OCI-LY1 (cell line): ENCODE data around the gene PCSK4.

Source experiments
- CTCF ChIP-seq: fragments of 200-600 bp; sonication (generic), shearing (Covaris generic); IDR thresholded peaks from 2 replicates; pipeline ENCODE4 v1.5.1; 2017; ENCODE audit warnings: mild to moderate bottlenecking, antibody characterized with exemption, low read length, moderate library complexity, mixed read lengths
- EZH2 ChIP-seq: fragments of 200-600 bp; sonication (generic), shearing (Covaris generic); IDR thresholded peaks from 2 replicates; pipeline ENCODE4 v1.8.0; 2017; ENCODE audit warnings: borderline replicate concordance, mixed run types, mild to moderate bottlenecking, antibody characterized with exemption, low read length, moderate library complexity, mixed read lengths

- TF ChIP-seq CTCF (no peak), EZH2 (no peak)
Observed at GRCh38 chr19:1525343-1525742, 35.2 kb upstream of the PCSK4 start.
